Measurements from ENCODE around the gene GABBR2.

Gene GABBR2

GRCh38 chr9:98399950-98400683 lies 308.6 kb downstream of the GABBR2 start:
- DNase-seq (ENCODE audit: low read depth) = no peak

- no peak for DNase-seq (ENCODE audit: low read depth)
Observed at GRCh38 chr9:98396656-98397055, 312.1 kb downstream of the GABBR2 start.

- no peak for DNase-seq (ENCODE audit: low read depth)
Observed at GRCh38 chr9:98396236-98396635, 312.5 kb downstream of the GABBR2 start.

GRCh38 chr9:98391867-98392266 lies 316.9 kb downstream of the GABBR2 start:
- no peak for DNase-seq (ENCODE audit: low read depth)

- no peak for DNase-seq (ENCODE audit: low read depth)
Observed at GRCh38 chr9:98391406-98391805, 317.3 kb downstream of the GABBR2 start.

GRCh38 chr9:98385751-98386150 lies 323.0 kb downstream of the GABBR2 start:
- no peak for DNase-seq (ENCODE audit: low read depth)

- DNase-seq (ENCODE audit: low read depth) = no peak
Observed at GRCh38 chr9:98383758-98384157, 325.0 kb downstream of the GABBR2 start.

- DNase-seq (ENCODE audit: low read depth) = no peak
Observed at GRCh38 chr9:98381311-98382103, 327.2 kb downstream of the GABBR2 start.

GRCh38 chr9:98380065-98380681 lies 328.6 kb downstream of the GABBR2 start:
- DNase-seq (ENCODE audit: low read depth) = no peak

- no peak for DNase-seq (ENCODE audit: low read depth)
Observed at GRCh38 chr9:98379572-98379971, 329.2 kb downstream of the GABBR2 start.

GRCh38 chr9:98378794-98379193 lies 329.9 kb downstream of the GABBR2 start:
- no peak for DNase-seq (ENCODE audit: low read depth)

- no peak for DNase-seq (ENCODE audit: low read depth)
Observed at GRCh38 chr9:98378206-98378780, 330.4 kb downstream of the GABBR2 start.

GRCh38 chr9:98375138-98375726 lies 333.5 kb downstream of the GABBR2 start:
- no peak for DNase-seq (ENCODE audit: low read depth)

- DNase-seq (ENCODE audit: low read depth) = no peak
Observed at GRCh38 chr9:98374385-98375051, 334.2 kb downstream of the GABBR2 start.

GRCh38 chr9:98373609-98374008 lies 335.1 kb downstream of the GABBR2 start:
- no peak for DNase-seq (ENCODE audit: low read depth)

GRCh38 chr9:98372077-98372836 lies 336.5 kb downstream of the GABBR2 start:
- no peak for DNase-seq (ENCODE audit: low read depth)

- DNase-seq (ENCODE audit: low read depth) = no peak
Observed at GRCh38 chr9:98370976-98371315, 337.8 kb downstream of the GABBR2 start.

GRCh38 chr9:98370300-98370975 lies 338.3 kb downstream of the GABBR2 start:
- DNase-seq (ENCODE audit: low read depth) = no peak

- DNase-seq (ENCODE audit: low read depth) = no peak
Observed at GRCh38 chr9:98369896-98370295, 338.8 kb downstream of the GABBR2 start.

- DNase-seq (ENCODE audit: low read depth) = no peak
Observed at GRCh38 chr9:98369471-98369870, 339.3 kb downstream of the GABBR2 start.

- no peak for DNase-seq (ENCODE audit: low read depth)
Observed at GRCh38 chr9:98369066-98369425, 339.7 kb downstream of the GABBR2 start.
